A549 (cell line): ENCODE results near the gene MTSS2.
"Not testable (repeated sequence)": the region's sequence is repeated elsewhere in the genome, so short reads cannot be mapped to it uniquely, and the experiment has no call there.

Experiments used
- BHLHE40 ChIP-seq: IDR thresholded peaks from 2 replicates; pipeline ENCODE4 v1.6.1; 2012; ENCODE audit warnings: low read depth, low read length, inconsistent platforms
- CHD4 ChIP-seq: fragments of 200-600 bp; sonication (generic); IDR thresholded peaks from 2 replicates; pipeline ENCODE4 v1.6.1; 2016; ENCODE audit warnings: antibody characterized with exemption, mild to moderate bottlenecking, borderline replicate concordance
- EP300 ChIP-seq, 2 experiments: fragments of >200 bp; sonication (Bioruptor Twin); formaldehyde crosslinking; IDR thresholded peaks; 2 replicates in 1 of 2; 3 replicates in 1 of 2; pipeline ENCODE4 v1.6.1; 2016 to 2017
- JUNB ChIP-seq: fragments of >200 bp; sonication (Bioruptor Twin); formaldehyde crosslinking; IDR thresholded peaks from 2 replicates; pipeline ENCODE4 v1.6.1; 2016
- POLR2A ChIP-seq: IDR thresholded peaks from 2 replicates; pipeline ENCODE4 v1.6.1; 2012; ENCODE audit warnings: mild to moderate bottlenecking, low read length
- TF ChIP-seq, protein P1 (sequence below): fragments of >200 bp; sonication (Bioruptor Twin); formaldehyde crosslinking; IDR thresholded peaks from 3 replicates; pipeline ENCODE4 v1.5.1; 2016
- TF ChIP-seq, protein P2 (sequence below): fragments of 250-450 bp; sonication (Bioruptor Pico); IDR thresholded peaks from 2 replicates; pipeline ENCODE4 v1.5.0; 2021; ENCODE audit warnings: mild to moderate bottlenecking, moderate library complexity, borderline replicate concordance
- TF ChIP-seq, protein P3 (sequence below): fragments of 450-650 bp; IDR thresholded peaks from 2 replicates; pipeline ENCODE4 v1.6.1; 2014; ENCODE audit warnings: antibody characterized with exemption
- TF ChIP-seq, protein P4 (sequence below): IDR thresholded peaks from 2 replicates; pipeline ENCODE4 v1.6.1; 2012

DNA sequence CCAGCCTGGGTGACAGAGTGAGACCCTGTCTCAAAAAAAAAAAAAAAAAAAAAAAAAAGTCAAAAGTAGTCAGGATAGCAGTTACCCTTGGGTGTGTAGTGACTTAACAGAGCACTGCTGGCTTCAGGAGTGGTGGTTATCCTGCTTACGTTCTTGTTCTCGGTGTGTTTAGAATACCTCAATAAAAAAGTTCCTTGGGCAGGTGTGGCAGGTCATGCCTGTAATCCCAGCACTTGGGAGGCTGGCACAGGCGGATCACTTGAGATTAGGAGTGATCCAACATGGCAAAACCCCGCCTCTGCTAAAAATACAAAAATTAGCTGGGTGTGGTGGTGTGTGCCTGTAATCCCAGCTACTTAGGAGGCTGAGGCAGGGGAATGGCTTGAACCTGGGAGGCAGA is 14.9 kb downstream of the MTSS2 start:
- TF ChIP-seq, protein P1, sequence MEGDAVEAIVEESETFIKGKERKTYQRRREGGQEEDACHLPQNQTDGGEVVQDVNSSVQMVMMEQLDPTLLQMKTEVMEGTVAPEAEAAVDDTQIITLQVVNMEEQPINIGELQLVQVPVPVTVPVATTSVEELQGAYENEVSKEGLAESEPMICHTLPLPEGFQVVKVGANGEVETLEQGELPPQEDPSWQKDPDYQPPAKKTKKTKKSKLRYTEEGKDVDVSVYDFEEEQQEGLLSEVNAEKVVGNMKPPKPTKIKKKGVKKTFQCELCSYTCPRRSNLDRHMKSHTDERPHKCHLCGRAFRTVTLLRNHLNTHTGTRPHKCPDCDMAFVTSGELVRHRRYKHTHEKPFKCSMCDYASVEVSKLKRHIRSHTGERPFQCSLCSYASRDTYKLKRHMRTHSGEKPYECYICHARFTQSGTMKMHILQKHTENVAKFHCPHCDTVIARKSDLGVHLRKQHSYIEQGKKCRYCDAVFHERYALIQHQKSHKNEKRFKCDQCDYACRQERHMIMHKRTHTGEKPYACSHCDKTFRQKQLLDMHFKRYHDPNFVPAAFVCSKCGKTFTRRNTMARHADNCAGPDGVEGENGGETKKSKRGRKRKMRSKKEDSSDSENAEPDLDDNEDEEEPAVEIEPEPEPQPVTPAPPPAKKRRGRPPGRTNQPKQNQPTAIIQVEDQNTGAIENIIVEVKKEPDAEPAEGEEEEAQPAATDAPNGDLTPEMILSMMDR: not testable (repeated sequence)
- not testable (repeated sequence) for TF ChIP-seq BHLHE40; POLR2A; JUNB; CHD4; EP300 (IDR thresholded peaks at IDR 0.05)
- TF ChIP-seq, protein P2, sequence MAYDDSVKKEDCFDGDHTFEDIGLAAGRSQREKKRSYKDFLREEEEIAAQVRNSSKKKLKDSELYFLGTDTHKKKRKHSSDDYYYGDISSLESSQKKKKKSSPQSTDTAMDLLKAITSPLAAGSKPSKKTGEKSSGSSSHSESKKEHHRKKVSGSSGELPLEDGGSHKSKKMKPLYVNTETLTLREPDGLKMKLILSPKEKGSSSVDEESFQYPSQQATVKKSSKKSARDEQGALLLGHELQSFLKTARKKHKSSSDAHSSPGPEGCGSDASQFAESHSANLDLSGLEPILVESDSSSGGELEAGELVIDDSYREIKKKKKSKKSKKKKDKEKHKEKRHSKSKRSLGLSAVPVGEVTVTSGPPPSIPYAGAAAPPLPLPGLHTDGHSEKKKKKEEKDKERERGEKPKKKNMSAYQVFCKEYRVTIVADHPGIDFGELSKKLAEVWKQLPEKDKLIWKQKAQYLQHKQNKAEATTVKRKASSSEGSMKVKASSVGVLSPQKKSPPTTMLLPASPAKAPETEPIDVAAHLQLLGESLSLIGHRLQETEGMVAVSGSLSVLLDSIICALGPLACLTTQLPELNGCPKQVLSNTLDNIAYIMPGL: not testable (repeated sequence)
- TF ChIP-seq, protein P3, sequence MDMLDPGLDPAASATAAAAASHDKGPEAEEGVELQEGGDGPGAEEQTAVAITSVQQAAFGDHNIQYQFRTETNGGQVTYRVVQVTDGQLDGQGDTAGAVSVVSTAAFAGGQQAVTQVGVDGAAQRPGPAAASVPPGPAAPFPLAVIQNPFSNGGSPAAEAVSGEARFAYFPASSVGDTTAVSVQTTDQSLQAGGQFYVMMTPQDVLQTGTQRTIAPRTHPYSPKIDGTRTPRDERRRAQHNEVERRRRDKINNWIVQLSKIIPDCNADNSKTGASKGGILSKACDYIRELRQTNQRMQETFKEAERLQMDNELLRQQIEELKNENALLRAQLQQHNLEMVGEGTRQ: not testable (repeated sequence)
- TF ChIP-seq, protein P4, sequence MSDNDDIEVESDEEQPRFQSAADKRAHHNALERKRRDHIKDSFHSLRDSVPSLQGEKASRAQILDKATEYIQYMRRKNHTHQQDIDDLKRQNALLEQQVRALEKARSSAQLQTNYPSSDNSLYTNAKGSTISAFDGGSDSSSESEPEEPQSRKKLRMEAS: not testable (repeated sequence)
